GM12874 (cell line): Measurements from ENCODE around the gene MYO16.

Experiments used
- TF ChIP-seq, protein P1 (sequence below): IDR thresholded peaks from 2 replicates; pipeline ENCODE4 v1.5.1; 2011; ENCODE audit warnings: low read depth, mild to moderate bottlenecking, control low read depth, low read length, moderate library complexity; ENCODE audit not compliant: insufficient read depth

MYO16 gene

DNA sequence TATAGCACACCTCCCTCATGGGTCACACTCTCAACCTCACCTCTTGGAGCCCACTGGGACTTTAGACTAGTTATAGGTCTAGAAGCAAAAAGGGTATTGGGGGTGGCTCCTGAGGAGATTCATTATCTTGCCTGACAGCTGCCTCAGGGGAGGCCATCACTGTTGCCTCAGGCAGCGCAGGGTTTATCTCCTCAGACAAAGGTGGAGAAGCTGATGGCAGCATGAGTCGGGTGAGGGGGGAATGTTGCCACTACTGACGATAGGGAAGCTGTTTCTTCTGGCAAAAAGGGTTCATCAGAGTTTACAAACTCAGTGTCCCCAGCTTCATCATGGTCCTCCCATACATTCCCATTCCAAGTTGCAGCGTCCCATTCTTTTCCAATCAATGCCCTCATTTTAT, 594.6 kb downstream of the MYO16 start:
- TF ChIP-seq, protein P1, sequence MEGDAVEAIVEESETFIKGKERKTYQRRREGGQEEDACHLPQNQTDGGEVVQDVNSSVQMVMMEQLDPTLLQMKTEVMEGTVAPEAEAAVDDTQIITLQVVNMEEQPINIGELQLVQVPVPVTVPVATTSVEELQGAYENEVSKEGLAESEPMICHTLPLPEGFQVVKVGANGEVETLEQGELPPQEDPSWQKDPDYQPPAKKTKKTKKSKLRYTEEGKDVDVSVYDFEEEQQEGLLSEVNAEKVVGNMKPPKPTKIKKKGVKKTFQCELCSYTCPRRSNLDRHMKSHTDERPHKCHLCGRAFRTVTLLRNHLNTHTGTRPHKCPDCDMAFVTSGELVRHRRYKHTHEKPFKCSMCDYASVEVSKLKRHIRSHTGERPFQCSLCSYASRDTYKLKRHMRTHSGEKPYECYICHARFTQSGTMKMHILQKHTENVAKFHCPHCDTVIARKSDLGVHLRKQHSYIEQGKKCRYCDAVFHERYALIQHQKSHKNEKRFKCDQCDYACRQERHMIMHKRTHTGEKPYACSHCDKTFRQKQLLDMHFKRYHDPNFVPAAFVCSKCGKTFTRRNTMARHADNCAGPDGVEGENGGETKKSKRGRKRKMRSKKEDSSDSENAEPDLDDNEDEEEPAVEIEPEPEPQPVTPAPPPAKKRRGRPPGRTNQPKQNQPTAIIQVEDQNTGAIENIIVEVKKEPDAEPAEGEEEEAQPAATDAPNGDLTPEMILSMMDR, result no peak

DNA sequence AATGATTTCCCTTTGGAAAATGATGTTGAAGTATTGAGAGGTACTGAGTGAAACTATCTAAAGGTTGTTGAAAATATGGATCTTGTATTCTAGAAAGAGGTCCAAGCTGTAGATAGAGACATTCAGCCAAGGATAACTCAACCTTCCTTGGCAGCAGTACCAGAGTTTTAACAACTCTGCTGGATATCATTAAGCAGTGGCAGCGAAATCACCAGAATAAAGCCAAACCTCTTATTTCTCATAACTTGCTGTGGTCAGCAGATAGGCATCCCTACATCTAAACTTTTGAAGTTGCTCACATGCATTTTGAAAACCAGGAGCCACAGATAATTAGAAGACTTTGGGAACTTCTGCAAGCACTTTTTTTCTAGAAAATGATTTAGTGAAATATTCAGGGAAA, 597.2 kb downstream of the MYO16 start:
- TF ChIP-seq, protein P1, result no peak

DNA sequence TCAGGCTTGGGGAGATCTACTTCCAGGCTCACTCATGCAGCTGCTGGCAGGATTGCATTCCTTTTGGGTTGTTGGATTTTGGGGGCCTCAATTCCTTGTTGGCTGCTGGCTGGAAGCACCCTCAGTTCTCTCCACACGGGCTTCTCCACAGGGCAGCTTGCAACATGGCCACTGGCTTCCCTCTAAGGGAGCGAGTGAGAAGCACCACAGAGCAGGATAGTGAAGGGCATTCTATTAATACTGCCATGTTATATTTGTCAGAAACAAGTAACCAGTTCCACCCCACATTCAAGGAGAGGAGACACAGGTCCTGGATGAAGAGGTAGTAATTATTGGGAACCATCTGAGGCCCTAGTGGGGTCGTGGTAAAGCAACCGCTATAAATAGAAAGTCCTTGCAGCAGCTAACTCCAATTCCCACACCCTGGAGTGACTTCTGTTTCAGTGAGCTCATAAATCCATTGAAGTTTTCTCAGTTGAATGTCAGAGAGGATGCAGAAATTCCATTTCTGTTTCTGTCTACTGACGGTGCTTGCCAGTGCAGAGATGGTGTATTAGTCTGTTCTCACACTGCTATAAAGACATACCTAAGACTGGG, 598.0 kb downstream of the MYO16 start:
- TF ChIP-seq, protein P1, result no peak

DNA sequence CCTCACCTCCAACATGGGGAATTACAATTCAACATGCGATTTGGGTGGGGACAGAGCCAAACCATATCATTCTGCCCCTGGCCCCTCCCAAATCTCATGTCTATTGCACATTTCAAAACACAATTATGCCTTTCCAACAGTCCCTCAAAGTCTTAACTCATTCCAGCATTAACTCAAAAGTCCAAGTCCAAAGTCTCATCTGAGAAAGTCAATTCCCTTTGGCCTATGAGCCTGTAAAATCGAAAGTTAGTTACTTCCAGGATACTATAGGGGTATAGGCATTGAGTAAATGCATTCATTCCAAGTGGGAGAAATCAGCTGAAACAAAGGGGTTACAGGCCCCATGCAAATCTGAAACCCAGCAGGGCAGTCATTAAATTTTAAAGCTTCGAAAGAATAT, 598.8 kb downstream of the MYO16 start:
- TF ChIP-seq, protein P1, result no peak

DNA sequence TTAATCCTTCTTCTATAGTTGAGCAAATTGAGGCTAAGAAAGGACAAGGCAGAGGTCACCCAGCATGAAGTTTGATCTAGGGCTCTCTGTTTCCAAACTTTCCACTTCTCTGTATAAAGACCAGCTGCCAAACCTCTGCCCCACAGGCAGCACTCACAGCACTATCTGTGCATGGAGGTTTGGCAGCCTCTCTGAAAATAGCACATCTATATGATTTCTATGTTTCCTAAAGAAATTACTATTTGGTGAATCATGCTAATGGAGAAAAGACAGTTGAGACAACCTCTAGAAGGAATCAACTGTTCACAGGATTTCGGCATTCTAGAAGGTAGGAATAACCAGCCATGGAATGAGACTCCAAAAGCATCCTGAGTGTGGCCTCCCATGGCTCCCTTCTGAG, 602.5 kb downstream of the MYO16 start:
- TF ChIP-seq, protein P1, result no peak

DNA sequence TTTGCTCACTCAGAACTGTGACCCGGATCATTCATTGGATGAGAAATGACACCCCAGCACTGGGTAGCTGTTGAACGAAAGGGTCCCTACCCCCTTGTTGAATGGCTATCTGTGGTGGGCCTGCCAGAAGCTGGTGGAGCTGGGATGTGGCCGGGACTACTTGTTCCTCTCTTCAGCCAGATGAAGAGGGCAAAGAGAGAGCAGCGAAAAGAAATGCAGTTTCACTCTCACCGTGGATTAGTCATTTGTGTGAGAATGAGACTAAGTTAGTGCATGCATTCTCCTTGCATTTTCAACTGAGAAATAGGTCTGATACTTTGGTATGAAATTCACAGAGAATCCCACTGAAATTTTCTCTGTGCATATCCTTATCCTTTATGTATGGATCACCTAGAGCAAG, 603.9 kb downstream of the MYO16 start:
- TF ChIP-seq, protein P1, result no peak

DNA sequence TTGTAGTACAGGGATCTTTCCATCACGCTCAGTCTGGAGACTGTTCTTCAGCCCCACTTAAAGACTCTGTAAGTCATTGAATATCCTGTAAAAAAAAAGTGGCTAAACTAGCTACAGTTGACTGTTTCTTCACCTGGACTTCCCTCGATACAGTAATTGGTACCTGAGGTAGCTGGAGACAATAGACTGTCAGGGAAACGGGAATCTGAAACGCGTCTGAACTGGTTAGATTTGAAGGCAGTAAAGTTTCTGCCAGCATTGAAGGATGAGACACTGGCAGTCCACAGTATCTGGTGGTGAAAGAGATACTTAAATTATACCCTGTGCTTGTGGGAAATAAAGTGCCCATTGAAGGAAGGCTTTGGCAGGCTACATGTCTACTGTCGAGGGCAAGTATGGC, 606.5 kb downstream of the MYO16 start:
- TF ChIP-seq, protein P1, result no peak
